Activated CD4-positive, alpha-beta T cell treated with anti-CD3 and anti-CD28 coated beads for 1 hour (primary cell): Measurements from ENCODE around the gene DOK4.
"Not testable (repeated sequence)": the region's sequence is repeated elsewhere in the genome, so short reads cannot be mapped to it uniquely, and the experiment has no call there.

Source experiments
- DNase-seq: peaks from one replicate; pipeline ENCODE4 v3.0.0-alpha.2; 2020

Gene DOK4

GRCh38 chr16:57500578-57501111 lies 14.4 kb upstream of the DOK4 start:
- DNase-seq = no peak

- not testable (repeated sequence) for DNase-seq
Measured at GRCh38 chr16:57499941-57500340, 13.6 kb upstream of the DOK4 start.

GRCh38 chr16:57498031-57498430 lies 11.7 kb upstream of the DOK4 start:
- DNase-seq = no peak

- DNase-seq = no peak
Measured at GRCh38 chr16:57497121-57497520, 10.8 kb upstream of the DOK4 start.

GRCh38 chr16:57493767-57494166 lies 7.5 kb upstream of the DOK4 start:
- no peak for DNase-seq

GRCh38 chr16:57489229-57489628 lies 2.9 kb upstream of the DOK4 start:
- no peak for DNase-seq

- no peak for DNase-seq
Measured at GRCh38 chr16:57486858-57487834, 853 bp upstream of the DOK4 start.

GRCh38 chr16:57485091-57485915 lies 990 bp downstream of the DOK4 start:
- DNase-seq = no peak

GRCh38 chr16:57484515-57485005 lies 1.7 kb downstream of the DOK4 start:
- no peak for DNase-seq

- DNase-seq = no peak
Measured at GRCh38 chr16:57483725-57484514, 2.4 kb downstream of the DOK4 start.

- no peak for DNase-seq
Measured at GRCh38 chr16:57482845-57483545, 3.3 kb downstream of the DOK4 start.

GRCh38 chr16:57481421-57481820 lies 4.9 kb downstream of the DOK4 start:
- DNase-seq = no peak

GRCh38 chr16:57480754-57481230 lies 5.5 kb downstream of the DOK4 start:
- DNase-seq = no peak

GRCh38 chr16:57479976-57480753 lies 6.1 kb downstream of the DOK4 start:
- no peak for DNase-seq

- DNase-seq = no peak
Measured at GRCh38 chr16:57479205-57479975, 6.9 kb downstream of the DOK4 start.

GRCh38 chr16:57478396-57479204 lies 7.7 kb downstream of the DOK4 start:
- DNase-seq = no peak

- no peak for DNase-seq
Measured at GRCh38 chr16:57477531-57478202, 8.6 kb downstream of the DOK4 start.
